OCI-LY7 (cell line): ENCODE measurements around the gene ZNF628. TPM values are rescaled to one million over a fixed set of nuclear protein-coding genes. Genes with fewer than 3 reads are reported as not detected.
A peak's percentile ranks its signal among the peaks of the same experiment; 100 is the strongest.

Experiments
- BruUV-seq: library from RNA; stranded (reverse); fragments of 400-500 nt; replicated peaks from 2 replicates; lab custom pipeline; 2021; lab: Mats Ljungman, UMichigan
- CTCF ChIA-PET: fragments of 300-600 bp; sonication (Branson Sonifier 250); formaldehyde crosslinking; loops from one replicate; lab custom pipeline; 2022; ENCODE audit warnings: antibody characterized with exemption; ENCODE audit not compliant: unreplicated experiment; lab: Charles Lee
- POLR2A ChIA-PET: fragments of 300-600 bp; sonication (Branson Sonifier 250); formaldehyde crosslinking; loops from one replicate; lab custom pipeline; 2022; ENCODE audit warnings: antibody characterized with exemption; lab: Charles Lee
- DNase-seq: peaks from one replicate; pipeline ENCODE4 v3.0.0-alpha.2; 2015; ENCODE audit warnings: low spot score
- H2AFZ ChIP-seq: fragments of 200-600 bp; sonication (generic), shearing (Covaris generic); 2 replicates; pipeline ENCODE4 v1.6.1; 2014; ENCODE audit warnings: mild to moderate bottlenecking, antibody characterized with exemption, low read length, moderate library complexity
- H3K27ac ChIP-seq: fragments of 200-600 bp; sonication (generic); 2 replicates; pipeline ENCODE4 v1.5.1; 2014; ENCODE audit warnings: mixed run types, low read depth, mild to moderate bottlenecking, moderate library complexity, low read length, inconsistent platforms; ENCODE audit not compliant: poor library complexity, severe bottlenecking
- H3K36me3 ChIP-seq: fragments of 200-600 bp; sonication (generic); 2 replicates; pipeline ENCODE4 v1.6.1; 2014; ENCODE audit warnings: mild to moderate bottlenecking, antibody characterized with exemption, low read length, moderate library complexity, mixed read lengths; ENCODE audit not compliant: insufficient read depth
- H3K4me1 ChIP-seq: fragments of 200-600 bp; sonication (generic); 2 replicates; pipeline ENCODE4 v1.5.1; 2014; ENCODE audit warnings: mild to moderate bottlenecking, low read length; ENCODE audit not compliant: insufficient read depth, poor library complexity, severe bottlenecking
- H3K4me2 ChIP-seq: fragments of 200-600 bp; sonication (generic); 2 replicates; pipeline ENCODE4 v1.6.1; 2014; ENCODE audit warnings: mild to moderate bottlenecking, low read length
- H3K4me3 ChIP-seq: fragments of 200-600 bp; sonication (generic); 2 replicates; pipeline ENCODE4 v1.5.1; 2014; ENCODE audit warnings: mild to moderate bottlenecking, low read depth, low read length; ENCODE audit not compliant: poor library complexity, severe bottlenecking
- H3K79me2 ChIP-seq: fragments of 200-600 bp; sonication (generic); 2 replicates; pipeline ENCODE4 v1.6.1; 2016; ENCODE audit warnings: low read depth, mild to moderate bottlenecking, low read length, moderate library complexity, mixed read lengths; ENCODE audit not compliant: insufficient read depth
- H3K9me2 ChIP-seq: fragments of 200-600 bp; sonication (generic); 2 replicates; pipeline ENCODE4 v1.6.1; 2016; ENCODE audit warnings: mild to moderate bottlenecking, low read length, mixed read lengths; ENCODE audit not compliant: insufficient read depth
- H3K9me3 ChIP-seq: fragments of 200-600 bp; sonication (generic); 2 replicates; pipeline ENCODE4 v1.6.1; 2014; ENCODE audit warnings: mild to moderate bottlenecking, mixed run types, low read length, mixed read lengths
- H4K20me1 ChIP-seq: fragments of 200-600 bp; sonication (generic); 2 replicates; pipeline ENCODE4 v1.6.1; 2014; ENCODE audit warnings: mild to moderate bottlenecking, antibody characterized with exemption, low read length, moderate library complexity, mixed read lengths; ENCODE audit not compliant: insufficient read depth
- CTCF ChIP-seq: fragments of 200-600 bp; sonication (generic); conservative IDR thresholded peaks from 2 replicates; pipeline ENCODE4 v1.5.1; 2014; ENCODE audit warnings: mild to moderate bottlenecking, antibody characterized with exemption, low read length, moderate library complexity, mixed read lengths
- EZH2phosphoT487 ChIP-seq: fragments of 200-600 bp; sonication (generic); IDR thresholded peaks from 2 replicates; pipeline ENCODE4 v1.6.1; 2018; ENCODE audit warnings: low read depth, borderline replicate concordance, mild to moderate bottlenecking, mixed run types, antibody characterized with exemption, low read length, moderate library complexity, mixed read lengths
- intact Hi-C: fragments of 100-400 bp; cut with micrococcal nuclease; formaldehyde crosslinking; loops from one replicate; pipeline ENCODE4 v1.10.0; 2022; ENCODE audit not compliant: unreplicated experiment
- total RNA-seq, 2 experiments: library from RNA; depleted of rRNA in 1 of 2; stranded (reverse); fragments of >200 nt in 1 of 2; shearing (Covaris generic) in 1 of 2; gene quantifications; 2 replicates each; pipeline ENCODE4 v1.2.3, GENCODE V29; 2014 to 2022

ZNF628 gene
- total RNA-seq, 2 experiments from 2014 or later, result 5.2 to 10.6 TPM

GRCh38 chr19:55503502-55504251 is 27.3 kb downstream of the ZNF628 start:
- Histone ChIP-seq H3K79me2 (no peaks in the 10 kb centered on the region), H2AFZ (peak overlapping the region; percentile 93), H3K4me2 (peak overlapping the region; percentile 57; the same call in 1 of the 2 replicates), H3K27ac (peak overlapping the region; percentile 56), H3K4me1 (peaks cover 8% of the 10 kb centered on the region), H4K20me1 (no peaks in the 10 kb centered on the region), H3K36me3 (no peaks in the 10 kb centered on the region), H3K9me3 (no peaks in the 10 kb centered on the region), H3K9me2 (no peaks in the 10 kb centered on the region), H3K4me3 (peak overlapping the region; percentile 63)
- no TSS peak for BruUV-seq
- POLR2A ChIA-PET, result interaction anchor here (0.6 to 1.4 kb wide), 6 partner anchors 11 to 253 kb away, joined by 3 to 4 read pairs (median 3); partner anchors contain the start of genes ZNF628 and ZNF784
- intact Hi-C loops, result loop anchor here (1.0 kb wide), 1 partner anchor 35 kb away; no protein-coding TSS in a partner anchor
- DNase-seq, result peak; percentile 96
- peak; percentile 98 for TF ChIP-seq CTCF
- TF ChIP-seq EZH2phosphoT487, result no peak
- CTCF ChIA-PET, result interaction anchor here (0.6 to 1.9 kb wide), 6 partner anchors 11 to 126 kb away, joined by 3 to 10 read pairs (median 4); partner anchors contain the start of genes ISOC2 and ZNF628

GRCh38 chr19:55504252-55504603 is 27.8 kb downstream of the ZNF628 start:
- H3K4me2 ChIP-seq, result peak overlapping the region; percentile 57; the same call in 1 of the 2 replicates
- intact Hi-C loops, result loop anchor here (1.0 kb wide), 1 partner anchor 36 kb away; no protein-coding TSS in a partner anchor
- no peaks in the 10 kb centered on the region for H3K9me3 ChIP-seq
- no peaks in the 10 kb centered on the region for H4K20me1 ChIP-seq
- POLR2A ChIA-PET, result interaction anchor here (0.6 to 1.4 kb wide), 6 partner anchors 10 to 253 kb away, joined by 3 to 4 read pairs (median 3); partner anchors contain the start of genes ZNF628 and ZNF784
- no peak; the same call in 1 of the 2 replicates for TF ChIP-seq CTCF
- no peak for TF ChIP-seq EZH2phosphoT487
- H3K4me1 ChIP-seq, result peaks cover 8% of the 10 kb centered on the region
- H3K9me2 ChIP-seq, result no peaks in the 10 kb centered on the region
- H3K4me3 ChIP-seq, result no peak overlapping the region
- H2AFZ ChIP-seq, result peak overlapping the region; percentile 93; the same call in 1 of the 2 replicates
- H3K36me3 ChIP-seq, result no peaks in the 10 kb centered on the region
- H3K79me2 ChIP-seq, result no peaks in the 10 kb centered on the region
- CTCF ChIA-PET, result interaction anchor here (0.8 to 1.9 kb wide), 4 partner anchors 11 to 43 kb away, joined by 3 to 10 read pairs (median 4); partner anchors contain the start of genes ISOC2 and ZNF628
- BruUV-seq, result no TSS peak
- no peak for DNase-seq
- no peak overlapping the region for H3K27ac ChIP-seq
